HCT116 (cell line): ENCODE data around the gene CD28. TPM values are rescaled to one million over a fixed set of nuclear protein-coding genes. Genes with fewer than 3 reads are reported as not detected.

Experiments
- ATAC-seq: fragments of 200-7000 bp; cut with Tn5 transposase; 2 replicates; pipeline ENCODE4 v1.9.1; 2020; ENCODE audit warnings: mild to moderate bottlenecking, moderate library complexity
- BruUV-seq: library from RNA; stranded (reverse); fragments of 400-500 nt; replicated peaks from 2 replicates; lab custom pipeline; 2021; lab: Mats Ljungman, UMichigan
- CTCF ChIA-PET: fragments of 300-600 bp; sonication (Branson Sonifier 250); formaldehyde crosslinking; loops from one replicate; lab custom pipeline; 2021; ENCODE audit warnings: antibody characterized with exemption; lab: Charles Lee
- POLR2A ChIA-PET: fragments of 300-600, 350-600 bp; sonication (Branson Sonifier 250); formaldehyde crosslinking; loops from one replicate; lab custom pipeline; 2021; ENCODE audit warnings: antibody characterized with exemption; lab: Charles Lee
- RAD21 ChIA-PET, 2 experiments: fragments of 300-600 bp; sonication (Branson Sonifier 250); formaldehyde crosslinking; loops; one replicate each; lab custom pipeline; 2023; ENCODE audit warnings: low total read pairs in 2 of 2; ENCODE audit not compliant: uncharacterized antibody in 2 of 2, unreplicated experiment in 2 of 2, low non-redundant PET in 1 of 2; lab: Charles Lee
- DNase-seq: peaks from one replicate; pipeline ENCODE4 v3.0.0-alpha.2; 2010; ENCODE audit warnings: low read depth, low spot score
- H2AFZ ChIP-seq: fragments of 200-600 bp; shearing (Covaris generic), sonication (generic); 2 replicates; pipeline ENCODE4 v1.6.1; 2017; ENCODE audit warnings: low read depth, mixed run types, mixed read lengths, antibody characterized with exemption, low read length; ENCODE audit not compliant: poor library complexity, severe bottlenecking
- H3K27ac ChIP-seq: 2 replicates; pipeline ENCODE4 v1.5.1; 2012; ENCODE audit warnings: low read depth, low read length
- H3K27me3 ChIP-seq: fragments of 200-600 bp; sonication (generic); 2 replicates; pipeline ENCODE4 v1.6.1; 2016; ENCODE audit warnings: mixed run types, low read length, mixed read lengths; ENCODE audit not compliant: insufficient read depth
- H3K36me3 ChIP-seq, 2 experiments: fragments of 200-500 bp in 1 of 2; fragments of 200-600 bp in 1 of 2; sonication (Bioruptor generic) in 1 of 2; sonication (generic) in 1 of 2; 2 replicates each; pipeline versions ENCODE4 v1.5.1 to v1.6.1; 2014 to 2016; ENCODE audit warnings: low read length in 2 of 2, inconsistent platforms in 1 of 2, mixed read lengths in 1 of 2, mixed run types in 1 of 2; ENCODE audit not compliant: insufficient read depth in 2 of 2, control insufficient read depth in 1 of 2
- H3K4me1 ChIP-seq, 2 experiments: fragments of 200-600 bp in 1 of 2; sonication (generic) in 1 of 2; 2 replicates each; pipeline versions ENCODE4 v1.5.1 to v1.6.1; 2012 to 2017; ENCODE audit warnings: low read length in 2 of 2, inconsistent platforms in 1 of 2, mild to moderate bottlenecking in 1 of 2, mixed read lengths in 1 of 2, mixed run types in 1 of 2, moderate library complexity in 1 of 2; ENCODE audit not compliant: insufficient read depth in 2 of 2, control insufficient read depth in 1 of 2
- H3K4me2 ChIP-seq: fragments of 200-600 bp; sonication (generic); 2 replicates; pipeline ENCODE4 v1.6.1; 2017; ENCODE audit warnings: mixed run types, low read length, mixed read lengths
- H3K4me3 ChIP-seq, 2 experiments: fragments of 200-600 bp in 1 of 2; sonication (generic) in 1 of 2; replicated peaks in 1 of 2; 2 replicates each; pipeline ENCODE4 v1.5.1; 2011 to 2016; ENCODE audit warnings: low read length in 2 of 2, control low read depth in 1 of 2, low read depth in 1 of 2, mild to moderate bottlenecking in 1 of 2, mixed read lengths in 1 of 2, mixed run types in 1 of 2
- H3K79me2 ChIP-seq: fragments of 200-600 bp; sonication (generic); 2 replicates; pipeline ENCODE4 v1.6.1; 2017; ENCODE audit warnings: mild to moderate bottlenecking, mixed run types, low read length, moderate library complexity, mixed read lengths; ENCODE audit not compliant: insufficient read depth
- H3K9ac ChIP-seq: fragments of 200-600 bp; sonication (generic); 2 replicates; pipeline ENCODE4 v1.6.1; 2016; ENCODE audit warnings: low read length, mixed read lengths
- H3K9me2 ChIP-seq: fragments of 200-600 bp; sonication (generic), shearing (Covaris generic); 2 replicates; pipeline ENCODE4 v1.6.1; 2017; ENCODE audit warnings: mixed run types, mild to moderate bottlenecking, moderate library complexity; ENCODE audit not compliant: insufficient read depth
- H3K9me3 ChIP-seq, 2 experiments: fragments of 200-500 bp in 1 of 2; fragments of 200-600 bp in 1 of 2; sonication (Bioruptor generic) in 1 of 2; sonication (generic) in 1 of 2; 2 replicates each; pipeline ENCODE4 v1.6.1; 2014 to 2017; ENCODE audit warnings: low read length in 2 of 2, mixed read lengths in 2 of 2, inconsistent platforms in 1 of 2, low read depth in 1 of 2, mild to moderate bottlenecking in 1 of 2, mixed run types in 1 of 2, moderate library complexity in 1 of 2; ENCODE audit not compliant: control insufficient read depth in 1 of 2, insufficient read depth in 1 of 2
- H4K20me1 ChIP-seq: fragments of 200-600 bp; sonication (generic), shearing (Covaris generic); 2 replicates; pipeline ENCODE4 v1.6.1; 2017; ENCODE audit warnings: mixed run types, mild to moderate bottlenecking, moderate library complexity; ENCODE audit not compliant: insufficient read depth
- CBX3 ChIP-seq: IDR thresholded peaks from 2 replicates; pipeline ENCODE4 v1.6.1; 2012; ENCODE audit warnings: low read depth
- CEBPB ChIP-seq: IDR thresholded peaks from 2 replicates; pipeline ENCODE4 v1.6.1; 2012; ENCODE audit warnings: low read depth
- EGR1 ChIP-seq: IDR thresholded peaks from 2 replicates; pipeline ENCODE4 v1.6.1; 2012; ENCODE audit warnings: low read depth
- ELF1 ChIP-seq: IDR thresholded peaks from 2 replicates; pipeline ENCODE4 v1.6.1; 2012; ENCODE audit warnings: low read depth, borderline replicate concordance
- EZH2 ChIP-seq: fragments of 200-600 bp; sonication (generic); IDR thresholded peaks from 2 replicates; pipeline ENCODE4 v1.6.1; 2017; ENCODE audit warnings: antibody characterized with exemption, mixed run types
- FOSL1 ChIP-seq: IDR thresholded peaks from 2 replicates; pipeline ENCODE4 v1.6.1; 2012; ENCODE audit warnings: low read depth
- JUND ChIP-seq: IDR thresholded peaks from 2 replicates; pipeline ENCODE4 v1.6.1; 2012
- POLR2A ChIP-seq: IDR thresholded peaks from 2 replicates; pipeline ENCODE4 v1.7.0; 2011; ENCODE audit warnings: borderline replicate concordance; ENCODE audit not compliant: insufficient read depth, insufficient read length; ENCODE audit errors: extremely low read depth
- POLR2AphosphoS5 ChIP-seq: IDR thresholded peaks from 2 replicates; pipeline ENCODE4 v1.6.1; 2011; ENCODE audit warnings: mild to moderate bottlenecking, low read depth, low read length, moderate library complexity
- RAD21 ChIP-seq: IDR thresholded peaks from 2 replicates; pipeline ENCODE4 v1.6.1; 2012; ENCODE audit warnings: low read depth, mild to moderate bottlenecking
- SP1 ChIP-seq: IDR thresholded peaks from 2 replicates; pipeline ENCODE4 v1.6.1; 2012; ENCODE audit warnings: low read depth
- SRF ChIP-seq: IDR thresholded peaks from 2 replicates; pipeline ENCODE4 v1.6.1; 2012; ENCODE audit warnings: low read depth
- TCF7L2 ChIP-seq: IDR thresholded peaks from 2 replicates; pipeline ENCODE4 v1.7.0; 2011; ENCODE audit warnings: borderline replicate concordance, inconsistent platforms; ENCODE audit not compliant: insufficient read depth, insufficient read length; ENCODE audit errors: extremely low read depth
- YY1 ChIP-seq: IDR thresholded peaks from 2 replicates; pipeline ENCODE4 v1.6.1; 2011; ENCODE audit warnings: low read length, low read depth, moderate library complexity, mild to moderate bottlenecking; ENCODE audit not compliant: insufficient replicate concordance; ENCODE audit errors: extremely low read depth
- ZBTB33 ChIP-seq: IDR thresholded peaks from 2 replicates; pipeline ENCODE4 v1.6.1; 2011; ENCODE audit warnings: mild to moderate bottlenecking, low read length, moderate library complexity; ENCODE audit not compliant: insufficient replicate concordance; ENCODE audit errors: extremely low read depth
- ZFX ChIP-seq: fragments of 450-650 bp; IDR thresholded peaks from 2 replicates; pipeline ENCODE4 v1.6.1; 2017
- ZNF274 ChIP-seq: fragments of 200-500 bp; sonication (Bioruptor generic); IDR thresholded peaks from 2 replicates; pipeline ENCODE4 v1.6.1; 2014; ENCODE audit warnings: mild to moderate bottlenecking, low read depth, low read length, inconsistent platforms
- intact Hi-C: fragments of 100-400 bp; cut with micrococcal nuclease; formaldehyde crosslinking; loops from 2 replicates; pipeline ENCODE4 v1.10.0; 2022
- total RNA-seq: library from RNA; stranded (reverse); gene quantifications from one replicate; pipeline ENCODE4 v1.2.1, GENCODE V29; 2021; ENCODE audit not compliant: unreplicated experiment
- TF ChIP-seq, protein P1 (sequence below), 3 experiments: fragments of 200-600 bp in 1 of 3; sonication (generic) in 1 of 3; IDR thresholded peaks in 2 of 3; conservative IDR thresholded peaks in 1 of 3; 2 replicates each; pipeline ENCODE4 v1.5.1; 2012 to 2017; ENCODE audit warnings: low read depth in 2 of 3, low read length in 2 of 3, antibody characterized with exemption in 1 of 3, borderline replicate concordance in 1 of 3, control low read depth in 1 of 3, mild to moderate bottlenecking in 1 of 3, mixed read lengths in 1 of 3, mixed run types in 1 of 3, moderate library complexity in 1 of 3; ENCODE audit not compliant: insufficient read depth in 1 of 3
- TF ChIP-seq, protein P2 (sequence below): IDR thresholded peaks from 2 replicates; pipeline ENCODE4 v1.6.1; 2012; ENCODE audit warnings: low read depth
- TF ChIP-seq, protein P3 (sequence below): IDR thresholded peaks from 2 replicates; pipeline ENCODE4 v1.6.1; 2012

The CD28 gene
- total RNA-seq, 1 experiment from 2014 or later, result 0.37 TPM

GRCh38 chr2:203718087-203718486 lies 11.6 kb downstream of the CD28 start:
- no peak for DNase-seq
- intact Hi-C loops, result no loop called here
- no peaks in the 10 kb centered on the region for H4K20me1 ChIP-seq
- no peak overlapping the region for H3K27ac ChIP-seq
- no peaks in the 10 kb centered on the region for H3K4me1 ChIP-seq
- no peak for ATAC-seq
- TF ChIP-seq SRF (no peak), ZNF274 (no peak), ZFX (no peak), FOSL1 (no peak), SP1 (no peak), CEBPB (no peak), YY1 (no peak), EGR1 (no peak), RAD21 (no peak), POLR2AphosphoS5 (no peak), EZH2 (no peak), ELF1 (no peak), TCF7L2 (no peak), POLR2A (no peak), JUND (no peak), CBX3 (no peak), ZBTB33 (no peak)
- TF ChIP-seq, protein P1, sequence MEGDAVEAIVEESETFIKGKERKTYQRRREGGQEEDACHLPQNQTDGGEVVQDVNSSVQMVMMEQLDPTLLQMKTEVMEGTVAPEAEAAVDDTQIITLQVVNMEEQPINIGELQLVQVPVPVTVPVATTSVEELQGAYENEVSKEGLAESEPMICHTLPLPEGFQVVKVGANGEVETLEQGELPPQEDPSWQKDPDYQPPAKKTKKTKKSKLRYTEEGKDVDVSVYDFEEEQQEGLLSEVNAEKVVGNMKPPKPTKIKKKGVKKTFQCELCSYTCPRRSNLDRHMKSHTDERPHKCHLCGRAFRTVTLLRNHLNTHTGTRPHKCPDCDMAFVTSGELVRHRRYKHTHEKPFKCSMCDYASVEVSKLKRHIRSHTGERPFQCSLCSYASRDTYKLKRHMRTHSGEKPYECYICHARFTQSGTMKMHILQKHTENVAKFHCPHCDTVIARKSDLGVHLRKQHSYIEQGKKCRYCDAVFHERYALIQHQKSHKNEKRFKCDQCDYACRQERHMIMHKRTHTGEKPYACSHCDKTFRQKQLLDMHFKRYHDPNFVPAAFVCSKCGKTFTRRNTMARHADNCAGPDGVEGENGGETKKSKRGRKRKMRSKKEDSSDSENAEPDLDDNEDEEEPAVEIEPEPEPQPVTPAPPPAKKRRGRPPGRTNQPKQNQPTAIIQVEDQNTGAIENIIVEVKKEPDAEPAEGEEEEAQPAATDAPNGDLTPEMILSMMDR (IDR thresholded peaks at IDR 0.05 in 2 of 3, conservative IDR thresholded peaks at IDR 0.05 in 1 of 3; ENCODE audit: borderline replicate concordance in 1 of 3, insufficient read depth in 1 of 3, low read depth in 2 of 3, low read length in 2 of 3), result no peak
- TF ChIP-seq, protein P2, sequence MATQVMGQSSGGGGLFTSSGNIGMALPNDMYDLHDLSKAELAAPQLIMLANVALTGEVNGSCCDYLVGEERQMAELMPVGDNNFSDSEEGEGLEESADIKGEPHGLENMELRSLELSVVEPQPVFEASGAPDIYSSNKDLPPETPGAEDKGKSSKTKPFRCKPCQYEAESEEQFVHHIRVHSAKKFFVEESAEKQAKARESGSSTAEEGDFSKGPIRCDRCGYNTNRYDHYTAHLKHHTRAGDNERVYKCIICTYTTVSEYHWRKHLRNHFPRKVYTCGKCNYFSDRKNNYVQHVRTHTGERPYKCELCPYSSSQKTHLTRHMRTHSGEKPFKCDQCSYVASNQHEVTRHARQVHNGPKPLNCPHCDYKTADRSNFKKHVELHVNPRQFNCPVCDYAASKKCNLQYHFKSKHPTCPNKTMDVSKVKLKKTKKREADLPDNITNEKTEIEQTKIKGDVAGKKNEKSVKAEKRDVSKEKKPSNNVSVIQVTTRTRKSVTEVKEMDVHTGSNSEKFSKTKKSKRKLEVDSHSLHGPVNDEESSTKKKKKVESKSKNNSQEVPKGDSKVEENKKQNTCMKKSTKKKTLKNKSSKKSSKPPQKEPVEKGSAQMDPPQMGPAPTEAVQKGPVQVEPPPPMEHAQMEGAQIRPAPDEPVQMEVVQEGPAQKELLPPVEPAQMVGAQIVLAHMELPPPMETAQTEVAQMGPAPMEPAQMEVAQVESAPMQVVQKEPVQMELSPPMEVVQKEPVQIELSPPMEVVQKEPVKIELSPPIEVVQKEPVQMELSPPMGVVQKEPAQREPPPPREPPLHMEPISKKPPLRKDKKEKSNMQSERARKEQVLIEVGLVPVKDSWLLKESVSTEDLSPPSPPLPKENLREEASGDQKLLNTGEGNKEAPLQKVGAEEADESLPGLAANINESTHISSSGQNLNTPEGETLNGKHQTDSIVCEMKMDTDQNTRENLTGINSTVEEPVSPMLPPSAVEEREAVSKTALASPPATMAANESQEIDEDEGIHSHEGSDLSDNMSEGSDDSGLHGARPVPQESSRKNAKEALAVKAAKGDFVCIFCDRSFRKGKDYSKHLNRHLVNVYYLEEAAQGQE, result no peak
- TF ChIP-seq, protein P3, sequence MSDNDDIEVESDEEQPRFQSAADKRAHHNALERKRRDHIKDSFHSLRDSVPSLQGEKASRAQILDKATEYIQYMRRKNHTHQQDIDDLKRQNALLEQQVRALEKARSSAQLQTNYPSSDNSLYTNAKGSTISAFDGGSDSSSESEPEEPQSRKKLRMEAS, result no peak
- ChIA-PET POLR2A (no interaction called here), RAD21 (no interaction called here), CTCF (no interaction called here)
- no peaks in the 10 kb centered on the region for H3K79me2 ChIP-seq
- H2AFZ ChIP-seq, result no peak overlapping the region
- no peak overlapping the region for H3K4me2 ChIP-seq
- no peaks in the 10 kb centered on the region for H3K9me3 ChIP-seq
- H3K36me3 ChIP-seq, result no peaks in the 10 kb centered on the region
- BruUV-seq, result no TSS peak
- no peaks in the 10 kb centered on the region for H3K9me2 ChIP-seq
- no peak overlapping the region for H3K4me3 ChIP-seq
- H3K27me3 ChIP-seq, result no peaks in the 10 kb centered on the region
- no peak overlapping the region for H3K9ac ChIP-seq
